IPS-15b (cell line): ENCODE measurements around the gene RNF168.
"Not testable (repeated sequence)": the region's sequence is repeated elsewhere in the genome, so short reads cannot be mapped to it uniquely, and the experiment has no call there.

ENCODE experiments used
- H3K27me3 ChIP-seq: one replicate; pipeline ENCODE4 v1.6.1; 2013; ENCODE audit warnings: low read length; ENCODE audit not compliant: control insufficient read depth, insufficient read depth
- H3K36me3 ChIP-seq: one replicate; pipeline ENCODE4 v1.6.1; 2013; ENCODE audit warnings: low read length; ENCODE audit not compliant: control insufficient read depth, insufficient read depth
- H3K4me1 ChIP-seq: one replicate; pipeline ENCODE4 v1.6.1; 2013; ENCODE audit warnings: mild to moderate bottlenecking, low read length; ENCODE audit not compliant: control insufficient read depth, insufficient read depth
- H3K4me3 ChIP-seq: one replicate; pipeline ENCODE4 v1.5.1; 2013; ENCODE audit warnings: low read depth, low read length
- H3K9ac ChIP-seq: one replicate; pipeline ENCODE4 v1.6.1; 2013; ENCODE audit warnings: low read depth, mild to moderate bottlenecking, low read length
- H3K9me3 ChIP-seq: one replicate; pipeline ENCODE4 v1.6.1; 2013; ENCODE audit warnings: mild to moderate bottlenecking, low read length; ENCODE audit not compliant: control insufficient read depth, insufficient read depth

Gene RNF168

GRCh38 chr3:196458063-196458462, 45.5 kb downstream of the RNF168 start:
- Histone ChIP-seq H3K36me3 (no peaks in the 10 kb centered on the region), H3K27me3 (no peaks in the 10 kb centered on the region), H3K9me3 (no peaks in the 10 kb centered on the region), H3K4me3 (no peak overlapping the region), H3K4me1 (no peaks in the 10 kb centered on the region), H3K9ac (no peak overlapping the region)

GRCh38 chr3:196457470-196457869, 46.1 kb downstream of the RNF168 start:
- H3K9me3 ChIP-seq, H3K27me3 ChIP-seq, H3K9ac ChIP-seq, H3K36me3 ChIP-seq, H3K4me1 ChIP-seq, H3K4me3 ChIP-seq: not testable (repeated sequence)

- Histone ChIP-seq H3K36me3 (no peaks in the 10 kb centered on the region), H3K9me3 (no peaks in the 10 kb centered on the region), H3K27me3 (no peaks in the 10 kb centered on the region), H3K4me3 (no peak overlapping the region), H3K4me1 (no peaks in the 10 kb centered on the region), H3K9ac (no peak overlapping the region)
These were observed 48.6 kb downstream of the RNF168 start for GRCh38 chr3:196454935-196455334.

GRCh38 chr3:196445391-196445790, 58.2 kb downstream of the RNF168 start:
- not testable (repeated sequence) for H3K4me1 ChIP-seq, H3K9me3 ChIP-seq, H3K9ac ChIP-seq, H3K4me3 ChIP-seq, H3K36me3 ChIP-seq, H3K27me3 ChIP-seq

GRCh38 chr3:196444500-196444894, 59.1 kb downstream of the RNF168 start:
- no peak overlapping the region for H3K9ac ChIP-seq

GRCh38 chr3:196440696-196441095, 62.9 kb downstream of the RNF168 start:
- Histone ChIP-seq H3K9me3 (no peaks in the 10 kb centered on the region), H3K4me1 (no peaks in the 10 kb centered on the region), H3K4me3 (no peak overlapping the region), H3K9ac (no peak overlapping the region), H3K27me3 (no peaks in the 10 kb centered on the region), H3K36me3 (no peaks in the 10 kb centered on the region)

More at GRCh38 chr3:196444500-196444894, 59.1 kb downstream of the RNF168 start:
- H3K4me3 ChIP-seq, result no peak overlapping the region
- H3K4me1 ChIP-seq, result no peaks in the 10 kb centered on the region
- no peaks in the 10 kb centered on the region for H3K9me3 ChIP-seq
- H3K36me3 ChIP-seq, result no peaks in the 10 kb centered on the region
- no peaks in the 10 kb centered on the region for H3K27me3 ChIP-seq

- Histone ChIP-seq H3K9me3 (no peaks in the 10 kb centered on the region), H3K27me3 (no peaks in the 10 kb centered on the region), H3K36me3 (no peaks in the 10 kb centered on the region), H3K4me3 (no peak overlapping the region), H3K4me1 (no peaks in the 10 kb centered on the region), H3K9ac (no peak overlapping the region)
These were observed 63.5 kb downstream of the RNF168 start for GRCh38 chr3:196440041-196440537.

GRCh38 chr3:196432137-196432879, 71.3 kb downstream of the RNF168 start, which contains the start of gene UBXN7:
TSS of gene UBXN7 (minus strand) at chr3:196432427. CDS start at chr3:196432399, 28 bp downstream.
- Histone ChIP-seq H3K4me1 (peaks cover 3% of the 10 kb centered on the region), H3K4me3 (peak within 1 kb of the TSS; percentile 68), H3K9ac (peak within 1 kb of the TSS; percentile 41), H3K36me3 (peaks cover 3% of the 10 kb centered on the region), H3K9me3 (no peaks in the 10 kb centered on the region), H3K27me3 (no peaks in the 10 kb centered on the region)

- H3K9me3 ChIP-seq, result no peaks in the 10 kb centered on the region
- H3K27me3 ChIP-seq, result no peaks in the 10 kb centered on the region
- peak overlapping the region; percentile 56 for H3K4me3 ChIP-seq
- peaks cover 3% of the 10 kb centered on the region for H3K4me1 ChIP-seq
- peaks cover 3% of the 10 kb centered on the region for H3K36me3 ChIP-seq
- peak overlapping the region; percentile 13 for H3K9ac ChIP-seq
These were observed 72.1 kb downstream of the RNF168 start for GRCh38 chr3:196431181-196432136.

GRCh38 chr3:196428041-196428440, 75.5 kb downstream of the RNF168 start:
- H3K36me3 ChIP-seq, result peaks cover 3% of the 10 kb centered on the region
- H3K4me1 ChIP-seq, result peaks cover 3% of the 10 kb centered on the region
- no peak overlapping the region for H3K4me3 ChIP-seq
- no peak overlapping the region for H3K9ac ChIP-seq
- no peaks in the 10 kb centered on the region for H3K9me3 ChIP-seq
- no peaks in the 10 kb centered on the region for H3K27me3 ChIP-seq

- not testable (repeated sequence) for H3K9ac ChIP-seq, H3K9me3 ChIP-seq, H3K4me3 ChIP-seq, H3K36me3 ChIP-seq, H3K27me3 ChIP-seq, H3K4me1 ChIP-seq
These were observed 79.1 kb downstream of the RNF168 start for GRCh38 chr3:196424421-196424820.
